ENCODE measurements around the gene PCARE.
A peak's percentile ranks its signal among the peaks of the same experiment; 100 is the strongest.

Gene PCARE

DNA sequence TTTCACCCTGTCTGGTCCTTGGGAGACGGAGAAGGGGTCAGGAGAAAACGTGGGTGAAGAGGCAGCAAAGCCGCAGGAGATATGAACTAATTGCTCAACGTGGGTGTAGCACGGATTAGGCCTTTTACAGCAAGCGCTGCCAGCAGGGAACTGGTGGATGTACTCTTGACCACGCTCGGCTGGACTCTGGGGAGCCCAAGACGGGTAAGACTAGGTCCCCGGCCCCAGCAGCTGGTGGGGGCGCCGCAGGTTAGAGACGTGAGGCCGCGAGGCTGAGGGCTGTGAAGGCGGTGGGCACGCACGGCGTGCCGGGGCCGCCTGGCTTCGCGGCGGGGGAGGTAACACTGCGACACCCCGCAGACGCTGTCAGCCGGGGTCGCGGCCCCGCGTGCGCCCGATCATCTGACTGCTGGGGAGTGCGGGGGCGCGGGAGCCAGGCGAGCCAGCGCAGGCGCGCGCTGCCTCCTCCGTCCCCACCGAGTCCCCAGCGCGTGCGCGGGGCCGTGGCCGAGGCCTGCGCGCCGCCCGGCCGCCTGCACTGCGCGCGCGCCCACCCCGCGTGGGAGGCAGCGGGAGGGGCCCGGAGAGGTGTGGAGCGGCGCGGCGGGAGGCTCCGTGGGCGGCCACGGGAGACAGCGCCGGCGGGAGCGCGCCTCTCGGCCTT is 40.8 kb upstream of the PCARE start, which contains the start of gene CLIP4:
Gene CLIP4, plus strand, starts transcription at position 470 of the 664 bp plus-strand sequence. CDS start 5,974 bp downstream, outside the sequence.
- TF ChIP-seq, protein P1, sequence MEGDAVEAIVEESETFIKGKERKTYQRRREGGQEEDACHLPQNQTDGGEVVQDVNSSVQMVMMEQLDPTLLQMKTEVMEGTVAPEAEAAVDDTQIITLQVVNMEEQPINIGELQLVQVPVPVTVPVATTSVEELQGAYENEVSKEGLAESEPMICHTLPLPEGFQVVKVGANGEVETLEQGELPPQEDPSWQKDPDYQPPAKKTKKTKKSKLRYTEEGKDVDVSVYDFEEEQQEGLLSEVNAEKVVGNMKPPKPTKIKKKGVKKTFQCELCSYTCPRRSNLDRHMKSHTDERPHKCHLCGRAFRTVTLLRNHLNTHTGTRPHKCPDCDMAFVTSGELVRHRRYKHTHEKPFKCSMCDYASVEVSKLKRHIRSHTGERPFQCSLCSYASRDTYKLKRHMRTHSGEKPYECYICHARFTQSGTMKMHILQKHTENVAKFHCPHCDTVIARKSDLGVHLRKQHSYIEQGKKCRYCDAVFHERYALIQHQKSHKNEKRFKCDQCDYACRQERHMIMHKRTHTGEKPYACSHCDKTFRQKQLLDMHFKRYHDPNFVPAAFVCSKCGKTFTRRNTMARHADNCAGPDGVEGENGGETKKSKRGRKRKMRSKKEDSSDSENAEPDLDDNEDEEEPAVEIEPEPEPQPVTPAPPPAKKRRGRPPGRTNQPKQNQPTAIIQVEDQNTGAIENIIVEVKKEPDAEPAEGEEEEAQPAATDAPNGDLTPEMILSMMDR (IDR thresholded peaks at IDR 0.05; ENCODE audit: borderline replicate concordance, insufficient read depth, low read depth, low read length): no peak
- peak within 1 kb of the TSS; percentile 85 for H3K4me3 ChIP-seq (ENCODE audit: low read depth, low read length)

DNA sequence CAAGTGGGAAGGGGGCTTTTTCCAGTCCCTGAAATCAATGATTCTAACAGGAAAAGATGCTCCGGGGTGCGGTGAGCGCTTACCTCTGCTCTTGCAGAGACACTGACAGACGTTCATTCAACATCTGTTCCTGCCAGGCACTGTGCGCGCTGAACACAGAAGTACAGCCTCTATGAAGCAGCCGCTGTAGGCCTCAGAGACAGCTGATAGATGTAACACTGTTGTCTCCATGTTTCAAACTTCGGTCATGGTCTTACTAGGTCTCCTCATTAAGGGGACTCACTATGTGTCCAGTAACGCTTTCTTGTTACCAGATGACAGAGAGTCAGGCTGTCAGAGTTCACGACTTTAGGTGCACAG is 40.2 kb upstream of the PCARE start:
- peak overlapping the region; percentile 85 for H3K4me3 ChIP-seq (ENCODE audit: low read depth, low read length)

DNA sequence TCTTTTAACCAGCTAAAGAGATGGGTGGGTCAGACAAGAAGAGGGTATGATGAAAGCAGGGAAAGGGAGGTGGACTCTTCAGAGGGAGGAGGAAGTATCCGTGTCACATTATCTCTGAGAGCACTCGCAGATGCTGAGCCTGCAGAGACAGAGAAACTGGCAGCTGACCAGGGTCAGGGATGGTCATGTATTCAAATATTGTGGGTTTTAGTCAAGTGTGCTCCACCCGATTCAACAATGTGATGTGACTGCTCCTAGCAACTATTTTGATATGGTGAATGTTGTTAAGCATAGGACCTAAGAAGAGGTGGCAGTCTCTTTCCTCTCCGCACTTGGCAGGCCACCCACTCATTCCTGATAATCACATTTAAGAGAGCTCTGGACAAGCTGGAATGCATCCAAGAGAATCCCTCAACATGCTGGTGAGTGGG is 39.6 kb upstream of the PCARE start:
- TF ChIP-seq, protein P1 (IDR thresholded peaks at IDR 0.05; ENCODE audit: borderline replicate concordance, insufficient read depth, low read depth, low read length): no peak
- no peak overlapping the region for H3K4me3 ChIP-seq (ENCODE audit: low read depth, low read length)

More for the DNA sequence above, 40.2 kb upstream of the PCARE start:
- TF ChIP-seq, protein P1 (IDR thresholded peaks at IDR 0.05; ENCODE audit: borderline replicate concordance, insufficient read depth, low read depth, low read length): no peak

DNA sequence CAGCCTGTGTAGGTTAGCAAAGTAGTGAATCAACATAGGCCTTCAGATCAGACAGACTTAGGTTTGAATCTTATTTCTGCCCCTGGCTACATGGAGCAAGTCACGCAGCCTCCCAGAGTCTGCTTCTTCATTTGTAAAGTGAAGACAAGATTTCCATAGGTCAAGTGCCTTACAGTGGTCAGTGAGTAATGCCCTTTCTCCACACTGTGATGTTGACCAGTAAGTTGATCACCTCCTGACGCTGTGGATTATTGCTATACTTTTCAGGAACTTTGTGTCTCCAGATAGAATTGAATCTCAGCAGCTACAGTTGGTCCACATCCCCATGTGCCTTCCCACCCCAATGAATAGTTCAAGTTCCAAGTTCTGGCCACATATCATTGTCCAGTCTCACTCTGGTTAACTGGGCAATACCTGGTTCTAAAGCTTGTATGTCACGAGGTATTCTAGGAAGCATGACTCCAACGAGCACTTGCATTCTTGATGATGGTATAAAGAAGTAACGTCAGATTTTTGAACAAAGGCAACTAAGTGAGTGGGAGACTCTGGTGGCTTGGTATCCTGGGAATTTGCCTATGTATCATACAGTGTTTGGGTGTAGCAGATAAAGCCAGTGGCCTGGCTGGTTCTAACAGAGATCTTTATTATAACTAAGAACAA is 38.8 kb upstream of the PCARE start:
- H3K4me3 ChIP-seq (ENCODE audit: low read depth, low read length): no peak overlapping the region
- TF ChIP-seq, protein P1 (IDR thresholded peaks at IDR 0.05; ENCODE audit: borderline replicate concordance, insufficient read depth, low read depth, low read length): no peak

DNA sequence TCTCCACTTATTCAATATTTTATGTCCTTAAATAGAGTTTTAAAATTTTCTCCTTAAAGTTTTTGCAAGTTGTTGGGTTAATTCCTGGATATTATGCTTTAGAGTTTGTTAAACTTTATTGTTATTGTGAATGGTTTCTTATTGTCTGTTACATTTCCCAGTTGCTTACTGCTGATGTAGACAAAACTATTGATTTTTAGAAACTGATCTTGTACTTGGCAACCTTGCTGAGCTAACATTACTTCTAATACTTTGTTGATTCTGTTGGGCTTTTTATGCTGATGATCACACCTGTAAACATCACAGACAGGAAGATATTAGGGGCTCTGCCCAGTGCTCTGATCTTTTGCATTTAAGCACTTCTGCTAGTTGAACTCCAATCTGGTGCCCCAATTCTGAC is 38.1 kb upstream of the PCARE start:
- no peak overlapping the region for H3K4me3 ChIP-seq (ENCODE audit: low read depth, low read length)
- TF ChIP-seq, protein P1 (IDR thresholded peaks at IDR 0.05; ENCODE audit: borderline replicate concordance, insufficient read depth, low read depth, low read length): no peak

DNA sequence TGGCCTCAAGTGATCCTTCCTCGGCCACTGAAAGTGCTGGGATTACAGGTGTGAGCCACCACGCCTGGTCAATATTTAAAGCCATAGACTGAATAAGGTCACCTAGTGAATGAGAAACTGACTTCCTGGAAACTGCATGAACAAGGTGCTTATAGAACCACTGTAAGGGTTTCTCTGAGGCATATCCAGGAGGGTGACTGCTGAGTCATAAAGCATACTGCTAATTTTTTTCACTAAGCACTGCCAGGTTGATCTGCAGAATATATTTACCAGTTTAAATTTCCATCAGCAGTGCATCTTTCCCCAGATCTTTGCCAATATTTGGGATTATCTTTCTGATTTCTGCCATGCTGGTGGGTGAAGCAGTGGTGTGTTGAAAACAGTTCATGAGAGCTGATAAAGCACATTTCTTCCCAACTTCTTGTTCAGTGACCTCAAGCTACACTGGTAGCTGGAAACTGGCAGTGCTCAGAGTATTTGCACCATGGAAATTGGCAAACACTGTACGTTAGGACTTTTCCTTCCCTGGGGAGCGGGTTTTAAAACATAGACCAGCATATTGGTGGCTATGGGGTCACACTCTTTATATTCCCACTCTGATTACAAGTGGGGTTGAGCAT is 36.7 kb upstream of the PCARE start:
- TF ChIP-seq, protein P1 (IDR thresholded peaks at IDR 0.05; ENCODE audit: borderline replicate concordance, insufficient read depth, low read depth, low read length): no peak
- no peak overlapping the region for H3K4me3 ChIP-seq (ENCODE audit: low read depth, low read length)
